HCT116 (cell line): ENCODE measurements around the gene UCK1.

Source experiments
- CEBPB ChIP-seq: IDR thresholded peaks from 2 replicates; pipeline ENCODE4 v1.6.1; 2012; ENCODE audit warnings: low read depth
- EZH2 ChIP-seq: fragments of 200-600 bp; sonication (generic); IDR thresholded peaks from 2 replicates; pipeline ENCODE4 v1.6.1; 2017; ENCODE audit warnings: antibody characterized with exemption, mixed run types
- JUND ChIP-seq: IDR thresholded peaks from 2 replicates; pipeline ENCODE4 v1.6.1; 2012
- POLR2A ChIP-seq: IDR thresholded peaks from 2 replicates; pipeline ENCODE4 v1.7.0; 2011; ENCODE audit warnings: borderline replicate concordance; ENCODE audit not compliant: insufficient read depth, insufficient read length; ENCODE audit errors: extremely low read depth
- POLR2AphosphoS5 ChIP-seq: IDR thresholded peaks from 2 replicates; pipeline ENCODE4 v1.6.1; 2011; ENCODE audit warnings: mild to moderate bottlenecking, low read depth, low read length, moderate library complexity
- SIN3A ChIP-seq: IDR thresholded peaks from 2 replicates; pipeline ENCODE4 v1.6.1; 2012; ENCODE audit warnings: low read depth
- SP1 ChIP-seq: IDR thresholded peaks from 2 replicates; pipeline ENCODE4 v1.6.1; 2012; ENCODE audit warnings: low read depth
- TCF7L2 ChIP-seq: IDR thresholded peaks from 2 replicates; pipeline ENCODE4 v1.7.0; 2011; ENCODE audit warnings: borderline replicate concordance, inconsistent platforms; ENCODE audit not compliant: insufficient read depth, insufficient read length; ENCODE audit errors: extremely low read depth
- YY1 ChIP-seq: IDR thresholded peaks from 2 replicates; pipeline ENCODE4 v1.6.1; 2011; ENCODE audit warnings: low read length, low read depth, moderate library complexity, mild to moderate bottlenecking; ENCODE audit not compliant: insufficient replicate concordance; ENCODE audit errors: extremely low read depth
- TF ChIP-seq, protein P1 (sequence below), 3 experiments: fragments of 200-600 bp in 1 of 3; sonication (generic) in 1 of 3; IDR thresholded peaks in 2 of 3; conservative IDR thresholded peaks in 1 of 3; 2 replicates each; pipeline ENCODE4 v1.5.1; 2012 to 2017; ENCODE audit warnings: low read depth in 2 of 3, low read length in 2 of 3, antibody characterized with exemption in 1 of 3, borderline replicate concordance in 1 of 3, control low read depth in 1 of 3, mild to moderate bottlenecking in 1 of 3, mixed read lengths in 1 of 3, mixed run types in 1 of 3, moderate library complexity in 1 of 3; ENCODE audit not compliant: insufficient read depth in 1 of 3

- no peak for TF ChIP-seq POLR2A
- TF ChIP-seq POLR2AphosphoS5, result no peak
- no peak for TF ChIP-seq SIN3A
- no peak for TF ChIP-seq JUND
- no peak for TF ChIP-seq TCF7L2
- TF ChIP-seq, protein P1, sequence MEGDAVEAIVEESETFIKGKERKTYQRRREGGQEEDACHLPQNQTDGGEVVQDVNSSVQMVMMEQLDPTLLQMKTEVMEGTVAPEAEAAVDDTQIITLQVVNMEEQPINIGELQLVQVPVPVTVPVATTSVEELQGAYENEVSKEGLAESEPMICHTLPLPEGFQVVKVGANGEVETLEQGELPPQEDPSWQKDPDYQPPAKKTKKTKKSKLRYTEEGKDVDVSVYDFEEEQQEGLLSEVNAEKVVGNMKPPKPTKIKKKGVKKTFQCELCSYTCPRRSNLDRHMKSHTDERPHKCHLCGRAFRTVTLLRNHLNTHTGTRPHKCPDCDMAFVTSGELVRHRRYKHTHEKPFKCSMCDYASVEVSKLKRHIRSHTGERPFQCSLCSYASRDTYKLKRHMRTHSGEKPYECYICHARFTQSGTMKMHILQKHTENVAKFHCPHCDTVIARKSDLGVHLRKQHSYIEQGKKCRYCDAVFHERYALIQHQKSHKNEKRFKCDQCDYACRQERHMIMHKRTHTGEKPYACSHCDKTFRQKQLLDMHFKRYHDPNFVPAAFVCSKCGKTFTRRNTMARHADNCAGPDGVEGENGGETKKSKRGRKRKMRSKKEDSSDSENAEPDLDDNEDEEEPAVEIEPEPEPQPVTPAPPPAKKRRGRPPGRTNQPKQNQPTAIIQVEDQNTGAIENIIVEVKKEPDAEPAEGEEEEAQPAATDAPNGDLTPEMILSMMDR (IDR thresholded peaks at IDR 0.05 in 2 of 3, conservative IDR thresholded peaks at IDR 0.05 in 1 of 3; ENCODE audit: borderline replicate concordance in 1 of 3, insufficient read depth in 1 of 3, low read depth in 2 of 3, low read length in 2 of 3), result no peak
- TF ChIP-seq EZH2, result no peak
- TF ChIP-seq CEBPB, result no peak
- TF ChIP-seq YY1, result no peak
- no peak for TF ChIP-seq SP1
Observed at GRCh38 chr9:131555841-131556673, 25.0 kb upstream of the UCK1 start.
